Measurements from ENCODE around the gene HLF. TPM values are rescaled to one million over a fixed set of nuclear protein-coding genes. Genes with fewer than 3 reads are reported as not detected.

The HLF gene
- total RNA-seq, 1 experiment from 2014 or later = 0.13 TPM

DNA sequence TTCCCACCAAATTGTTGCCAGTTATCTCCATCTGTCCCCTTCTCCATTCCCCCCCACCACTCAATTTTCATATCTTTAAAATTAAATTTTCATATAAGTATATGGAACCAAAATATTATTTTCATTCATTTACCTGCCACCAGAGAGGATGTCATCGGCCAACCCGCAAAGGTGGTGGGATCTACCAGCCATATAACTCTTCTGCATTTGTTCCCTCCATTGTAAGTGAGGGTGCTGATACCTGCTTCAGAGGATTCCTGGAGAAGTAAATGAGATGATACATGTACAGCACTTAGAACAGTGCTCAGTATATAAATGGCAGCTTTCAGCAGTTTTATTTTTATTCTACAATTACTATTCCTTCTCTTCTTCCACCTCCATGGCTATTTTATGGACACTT, 15.0 kb downstream of the HLF start:
- Histone ChIP-seq H3K4me3 (ENCODE audit: low read depth in 2 of 2, low read length in 2 of 2) (no peak overlapping the region), H3K9me3 (ENCODE audit: control insufficient read depth, insufficient read depth, low read depth, low read length) (no peaks in the 10 kb centered on the region), H3K27me3 (ENCODE audit: control insufficient read depth, insufficient read depth, low read length) (no peaks in the 10 kb centered on the region; the same call in 1 of the 2 replicates), H3K4me1 (ENCODE audit: control insufficient read depth, insufficient read depth, low read length) (no peaks in the 10 kb centered on the region), H3K27ac (ENCODE audit: low read length) (no peak overlapping the region), H3K36me3 (ENCODE audit: control insufficient read depth, insufficient read depth, low read length) (no peaks in the 10 kb centered on the region)
- DNase-seq (ENCODE audit: low read depth, low spot score) (no peak), ATAC-seq (no peak)
- ChIA-PET POLR2A (no interaction called here), CTCF (no interaction called here)
- BruUV-seq (replicated peaks) = no TSS peak
- in situ Hi-C loops (cut with HindIII; ENCODE audit: low pct_unique_long_range_greater_than_20kb, low sequenced_read_pairs) (no loop called here), intact Hi-C loops (cut with micrococcal nuclease; ENCODE audit: unreplicated experiment) (no loop called here)
- no peak for TF ChIP-seq TCF7L2 (IDR thresholded peaks at IDR 0.05; ENCODE audit: low read depth, low read length)
- TF ChIP-seq SIN3A (IDR thresholded peaks at IDR 0.05; ENCODE audit: borderline replicate concordance, insufficient read depth, low read depth, low read length) = no peak
- TF ChIP-seq, protein P1, sequence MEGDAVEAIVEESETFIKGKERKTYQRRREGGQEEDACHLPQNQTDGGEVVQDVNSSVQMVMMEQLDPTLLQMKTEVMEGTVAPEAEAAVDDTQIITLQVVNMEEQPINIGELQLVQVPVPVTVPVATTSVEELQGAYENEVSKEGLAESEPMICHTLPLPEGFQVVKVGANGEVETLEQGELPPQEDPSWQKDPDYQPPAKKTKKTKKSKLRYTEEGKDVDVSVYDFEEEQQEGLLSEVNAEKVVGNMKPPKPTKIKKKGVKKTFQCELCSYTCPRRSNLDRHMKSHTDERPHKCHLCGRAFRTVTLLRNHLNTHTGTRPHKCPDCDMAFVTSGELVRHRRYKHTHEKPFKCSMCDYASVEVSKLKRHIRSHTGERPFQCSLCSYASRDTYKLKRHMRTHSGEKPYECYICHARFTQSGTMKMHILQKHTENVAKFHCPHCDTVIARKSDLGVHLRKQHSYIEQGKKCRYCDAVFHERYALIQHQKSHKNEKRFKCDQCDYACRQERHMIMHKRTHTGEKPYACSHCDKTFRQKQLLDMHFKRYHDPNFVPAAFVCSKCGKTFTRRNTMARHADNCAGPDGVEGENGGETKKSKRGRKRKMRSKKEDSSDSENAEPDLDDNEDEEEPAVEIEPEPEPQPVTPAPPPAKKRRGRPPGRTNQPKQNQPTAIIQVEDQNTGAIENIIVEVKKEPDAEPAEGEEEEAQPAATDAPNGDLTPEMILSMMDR (IDR thresholded peaks at IDR 0.05) = no peak
- no peak for TF ChIP-seq POLR2AphosphoS5 (IDR thresholded peaks at IDR 0.05; ENCODE audit: low read depth, low read length)
- TF ChIP-seq, protein P2, sequence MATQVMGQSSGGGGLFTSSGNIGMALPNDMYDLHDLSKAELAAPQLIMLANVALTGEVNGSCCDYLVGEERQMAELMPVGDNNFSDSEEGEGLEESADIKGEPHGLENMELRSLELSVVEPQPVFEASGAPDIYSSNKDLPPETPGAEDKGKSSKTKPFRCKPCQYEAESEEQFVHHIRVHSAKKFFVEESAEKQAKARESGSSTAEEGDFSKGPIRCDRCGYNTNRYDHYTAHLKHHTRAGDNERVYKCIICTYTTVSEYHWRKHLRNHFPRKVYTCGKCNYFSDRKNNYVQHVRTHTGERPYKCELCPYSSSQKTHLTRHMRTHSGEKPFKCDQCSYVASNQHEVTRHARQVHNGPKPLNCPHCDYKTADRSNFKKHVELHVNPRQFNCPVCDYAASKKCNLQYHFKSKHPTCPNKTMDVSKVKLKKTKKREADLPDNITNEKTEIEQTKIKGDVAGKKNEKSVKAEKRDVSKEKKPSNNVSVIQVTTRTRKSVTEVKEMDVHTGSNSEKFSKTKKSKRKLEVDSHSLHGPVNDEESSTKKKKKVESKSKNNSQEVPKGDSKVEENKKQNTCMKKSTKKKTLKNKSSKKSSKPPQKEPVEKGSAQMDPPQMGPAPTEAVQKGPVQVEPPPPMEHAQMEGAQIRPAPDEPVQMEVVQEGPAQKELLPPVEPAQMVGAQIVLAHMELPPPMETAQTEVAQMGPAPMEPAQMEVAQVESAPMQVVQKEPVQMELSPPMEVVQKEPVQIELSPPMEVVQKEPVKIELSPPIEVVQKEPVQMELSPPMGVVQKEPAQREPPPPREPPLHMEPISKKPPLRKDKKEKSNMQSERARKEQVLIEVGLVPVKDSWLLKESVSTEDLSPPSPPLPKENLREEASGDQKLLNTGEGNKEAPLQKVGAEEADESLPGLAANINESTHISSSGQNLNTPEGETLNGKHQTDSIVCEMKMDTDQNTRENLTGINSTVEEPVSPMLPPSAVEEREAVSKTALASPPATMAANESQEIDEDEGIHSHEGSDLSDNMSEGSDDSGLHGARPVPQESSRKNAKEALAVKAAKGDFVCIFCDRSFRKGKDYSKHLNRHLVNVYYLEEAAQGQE (IDR thresholded peaks at IDR 0.05; ENCODE audit: insufficient read depth in 1 of 2, low read depth in 2 of 2, low read length in 1 of 2) = no peak

DNA sequence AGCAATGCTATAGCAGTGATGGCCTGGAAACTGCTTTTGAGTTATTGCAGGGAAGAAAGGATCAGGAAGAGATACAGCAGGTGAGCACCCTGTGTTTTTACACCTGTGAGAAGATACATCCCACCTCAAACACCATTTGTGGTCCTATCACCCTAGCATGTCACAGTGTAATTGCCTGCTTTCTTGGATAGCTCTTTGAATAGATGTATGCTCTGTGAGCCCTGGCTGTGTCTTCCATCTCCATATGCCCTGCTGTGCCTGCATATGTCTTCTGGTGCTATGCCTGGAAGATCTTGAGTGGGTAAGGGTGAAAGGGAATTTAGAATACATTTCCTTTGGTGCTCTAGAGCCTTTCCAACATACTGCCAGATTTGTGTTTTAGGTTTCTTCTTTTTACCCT, 15.5 kb downstream of the HLF start:
- BruUV-seq (replicated peaks) = no TSS peak
- Histone ChIP-seq H3K27ac (ENCODE audit: low read length) (no peak overlapping the region), H3K36me3 (ENCODE audit: control insufficient read depth, insufficient read depth, low read length) (no peaks in the 10 kb centered on the region), H3K9me3 (ENCODE audit: control insufficient read depth, insufficient read depth, low read depth, low read length) (no peaks in the 10 kb centered on the region), H3K4me1 (ENCODE audit: control insufficient read depth, insufficient read depth, low read length) (no peaks in the 10 kb centered on the region), H3K27me3 (ENCODE audit: control insufficient read depth, insufficient read depth, low read length) (no peaks in the 10 kb centered on the region), H3K4me3 (ENCODE audit: low read depth in 2 of 2, low read length in 2 of 2) (no peak overlapping the region)
- TF ChIP-seq, protein P2 (IDR thresholded peaks at IDR 0.05; ENCODE audit: insufficient read depth in 1 of 2, low read depth in 2 of 2, low read length in 1 of 2) = no peak
- TF ChIP-seq, protein P1 (IDR thresholded peaks at IDR 0.05) = no peak
- TF ChIP-seq POLR2AphosphoS5 (IDR thresholded peaks at IDR 0.05; ENCODE audit: low read depth, low read length) (no peak), SIN3A (IDR thresholded peaks at IDR 0.05; ENCODE audit: borderline replicate concordance, insufficient read depth, low read depth, low read length) (no peak), TCF7L2 (IDR thresholded peaks at IDR 0.05; ENCODE audit: low read depth, low read length) (no peak)
- intact Hi-C loops (cut with micrococcal nuclease; ENCODE audit: unreplicated experiment) (no loop called here), in situ Hi-C loops (cut with HindIII; ENCODE audit: low pct_unique_long_range_greater_than_20kb, low sequenced_read_pairs) (no loop called here)
- POLR2A ChIA-PET = no interaction called here
- ATAC-seq (no peak), DNase-seq (ENCODE audit: low read depth, low spot score) (no peak)
- CTCF ChIA-PET = no interaction called here

Measured in Panc1 (cell line).